Effector memory CD4-positive, alpha-beta T cell (primary cell): ENCODE data around the gene ALMS1.
"Not testable (repeated sequence)": the region's sequence is repeated elsewhere in the genome, so short reads cannot be mapped to it uniquely, and the experiment has no call there.

ENCODE experiments used
- DNase-seq, 3 donors: peaks; one replicate each; pipeline ENCODE4 v3.0.0-alpha.2; 2020
- H3K27ac ChIP-seq: 2 replicates; pipeline ENCODE4 v1.7.0; 2013; ENCODE audit warnings: mild to moderate bottlenecking, low read length, moderate library complexity; ENCODE audit not compliant: insufficient read depth, poor library complexity, severe bottlenecking
- H3K27me3 ChIP-seq: replicated peaks from 2 replicates; pipeline ENCODE4 v1.7.0; 2013; ENCODE audit warnings: mild to moderate bottlenecking, low read length; ENCODE audit not compliant: insufficient read depth, control insufficient read depth, poor library complexity, severe bottlenecking
- H3K36me3 ChIP-seq: 2 replicates; pipeline ENCODE4 v1.7.0; 2013; ENCODE audit warnings: mild to moderate bottlenecking, low read length, moderate library complexity; ENCODE audit not compliant: control insufficient read depth, insufficient read depth
- H3K4me1 ChIP-seq: 2 replicates; pipeline ENCODE4 v1.7.0; 2013; ENCODE audit warnings: low read length, mild to moderate bottlenecking; ENCODE audit not compliant: control insufficient read depth, insufficient read depth, poor library complexity, severe bottlenecking
- H3K4me3 ChIP-seq: 2 replicates; pipeline ENCODE4 v1.7.0; 2013; ENCODE audit warnings: low read length, low read depth, mild to moderate bottlenecking; ENCODE audit not compliant: insufficient read depth, poor library complexity, severe bottlenecking
- H3K9me3 ChIP-seq: 2 replicates; pipeline ENCODE4 v1.7.0; 2013; ENCODE audit warnings: mild to moderate bottlenecking, low read length, moderate library complexity; ENCODE audit not compliant: control insufficient read depth

Gene ALMS1

DNA sequence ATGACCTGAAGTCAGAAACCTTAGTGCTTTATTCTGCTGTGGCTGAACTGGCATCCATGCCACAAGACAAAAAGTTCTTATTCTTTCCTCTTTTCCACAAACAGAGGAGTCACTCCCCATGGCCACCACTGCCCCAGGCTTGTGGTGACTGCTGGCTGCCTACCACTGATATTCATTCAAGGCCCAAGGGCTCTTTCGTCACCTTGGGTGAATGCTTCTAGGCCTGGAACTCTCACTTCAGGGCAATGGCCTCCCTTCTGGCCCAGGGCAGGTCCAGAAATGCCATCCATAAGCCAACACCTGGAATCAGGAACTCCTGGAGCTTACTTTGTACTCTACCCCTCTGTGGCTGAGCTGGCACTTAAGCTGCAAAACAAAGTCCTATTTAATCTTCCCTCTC is 146.7 kb downstream of the ALMS1 start:
- Histone ChIP-seq H3K4me3 (no peak overlapping the region), H3K9me3 (no peaks in the 10 kb centered on the region), H3K27ac (no peak overlapping the region), H3K36me3 (peaks cover 30% of the 10 kb centered on the region), H3K27me3 (no peaks in the 10 kb centered on the region), H3K4me1 (no peaks in the 10 kb centered on the region)
- DNase-seq: no peak

DNA sequence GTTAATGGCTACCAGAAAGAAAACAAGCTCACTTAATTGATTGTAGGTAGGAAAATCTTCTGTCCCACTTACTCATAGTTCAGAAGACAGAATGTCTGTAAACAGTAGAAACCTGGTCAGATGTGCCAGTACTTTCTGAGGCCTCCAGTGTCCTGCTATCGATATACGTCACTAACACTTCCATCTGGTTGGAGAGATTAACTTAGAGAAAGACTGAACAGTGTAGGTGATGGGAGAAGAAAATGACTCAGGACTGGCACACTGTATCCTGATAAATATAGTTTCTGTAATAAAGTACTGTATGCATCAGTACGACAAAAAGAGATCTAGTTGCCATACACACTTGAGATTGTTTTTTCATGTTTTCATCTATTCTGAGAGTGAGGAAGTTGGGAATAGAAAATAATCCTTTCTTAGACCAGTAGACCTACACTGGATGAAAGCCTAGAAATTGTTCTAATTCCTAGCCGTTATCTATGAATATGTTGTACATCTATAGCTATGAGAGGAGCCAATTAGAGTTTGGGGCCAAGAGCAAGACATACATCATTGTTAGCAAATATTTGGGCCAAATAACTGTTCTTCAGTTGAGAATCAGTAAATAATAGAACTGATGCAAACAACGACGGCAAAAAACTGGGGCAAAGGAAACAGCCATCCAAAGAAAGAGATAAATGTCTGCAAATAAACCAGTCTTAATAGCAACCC is 150.7 kb downstream of the ALMS1 start:
- peaks cover 26% of the 10 kb centered on the region for H3K36me3 ChIP-seq
- no peaks in the 10 kb centered on the region for H3K4me1 ChIP-seq
- H3K27ac ChIP-seq: no peak overlapping the region
- H3K9me3 ChIP-seq: no peaks in the 10 kb centered on the region
- no peak for DNase-seq
- no peaks in the 10 kb centered on the region for H3K27me3 ChIP-seq
- H3K4me3 ChIP-seq: no peak overlapping the region

DNA sequence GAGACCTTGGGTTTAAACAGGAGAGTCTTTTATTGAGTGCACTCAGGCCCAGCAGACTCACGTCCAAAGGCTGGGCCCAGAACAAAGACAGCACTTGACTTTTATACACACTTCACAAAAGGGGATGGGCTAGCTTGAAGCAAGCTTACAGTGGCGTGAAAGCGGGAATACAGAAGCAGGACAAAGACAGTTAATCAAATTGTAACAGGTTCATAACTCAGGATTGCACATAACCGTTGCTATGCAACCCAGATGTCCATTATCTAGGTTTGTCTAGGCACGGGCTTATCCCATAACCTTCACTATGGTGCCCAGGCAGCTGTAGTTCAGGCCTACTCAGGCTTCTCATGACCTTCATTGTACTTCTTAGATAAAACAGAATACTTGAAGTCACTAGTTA is 175.2 kb downstream of the ALMS1 start:
- H3K4me1 ChIP-seq, H3K27ac ChIP-seq, H3K4me3 ChIP-seq, H3K27me3 ChIP-seq, DNase-seq, H3K36me3 ChIP-seq, H3K9me3 ChIP-seq: not testable (repeated sequence)

DNA sequence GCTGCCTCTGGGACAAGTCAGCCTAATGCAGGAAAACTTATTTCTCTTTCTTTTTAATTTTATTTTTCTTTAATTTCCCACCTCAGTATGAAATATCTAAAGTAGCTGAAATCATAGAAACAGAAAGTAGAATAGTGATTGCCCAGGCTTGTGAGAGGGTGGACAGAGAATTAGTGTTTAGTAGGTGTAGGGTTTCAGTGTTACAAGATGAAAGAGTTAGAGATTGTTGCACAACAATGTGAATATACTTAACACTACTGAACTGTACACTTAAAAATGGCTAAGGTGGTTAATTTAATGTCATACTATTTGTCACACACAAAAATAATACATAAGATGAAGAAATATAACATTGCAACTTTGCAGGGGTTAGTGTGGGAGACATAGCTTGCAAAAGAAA is 175.8 kb downstream of the ALMS1 start:
- H3K27me3 ChIP-seq: no peaks in the 10 kb centered on the region
- peaks cover 9% of the 10 kb centered on the region for H3K36me3 ChIP-seq
- H3K4me3 ChIP-seq: no peak overlapping the region
- no peak for DNase-seq
- no peaks in the 10 kb centered on the region for H3K4me1 ChIP-seq
- H3K27ac ChIP-seq: no peak overlapping the region
- H3K9me3 ChIP-seq: no peaks in the 10 kb centered on the region

DNA sequence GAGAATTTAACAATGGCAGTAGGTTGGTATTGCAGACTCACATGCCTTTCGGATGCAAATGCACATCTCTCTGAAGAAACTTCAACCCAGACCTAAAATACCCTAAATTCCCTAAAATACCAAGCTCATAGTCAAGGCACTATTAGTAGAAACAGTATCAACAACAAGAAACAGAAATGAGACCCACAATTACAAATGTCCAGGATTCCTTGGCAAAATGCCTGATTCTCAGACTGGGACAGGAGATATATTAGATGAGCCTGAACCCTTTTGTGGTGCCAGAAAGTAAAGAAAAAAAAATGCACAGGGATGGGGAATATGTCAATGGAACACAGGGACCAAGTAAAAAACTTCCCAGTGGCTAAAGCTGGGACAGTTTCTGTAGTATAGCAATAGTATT is 179.3 kb downstream of the ALMS1 start:
- H3K4me3 ChIP-seq: no peak overlapping the region
- H3K36me3 ChIP-seq: peaks cover 6% of the 10 kb centered on the region
- H3K9me3 ChIP-seq: no peaks in the 10 kb centered on the region
- DNase-seq: no peak
- no peaks in the 10 kb centered on the region for H3K4me1 ChIP-seq
- H3K27me3 ChIP-seq: no peaks in the 10 kb centered on the region
- H3K27ac ChIP-seq: no peak overlapping the region

DNA sequence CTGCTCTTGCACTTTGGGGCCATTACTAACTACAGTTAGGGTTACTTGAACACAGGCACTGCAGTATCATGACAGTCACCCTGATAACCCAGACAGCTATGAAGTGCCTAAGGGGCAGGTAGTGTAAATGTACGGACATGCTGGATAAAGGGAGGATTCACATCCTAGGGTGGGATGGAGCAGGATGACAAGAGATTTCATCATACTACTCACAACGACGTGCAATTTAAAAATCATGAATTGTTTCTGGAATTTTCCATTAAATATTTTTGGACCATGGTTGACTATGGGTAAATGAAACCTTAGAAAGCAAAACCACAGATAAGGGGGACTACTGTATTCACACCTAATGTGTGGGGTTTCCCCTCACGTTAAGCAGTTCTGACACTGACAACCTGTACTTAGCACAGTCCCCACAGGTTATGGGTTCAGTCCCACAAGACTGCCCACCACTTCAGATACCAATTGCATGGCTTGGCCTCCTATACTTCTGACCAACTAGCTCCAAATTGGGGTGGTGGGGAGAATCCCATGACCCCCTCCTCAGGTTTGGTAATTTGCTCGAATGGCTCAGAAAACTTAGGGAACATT is 180.7 kb downstream of the ALMS1 start:
- Histone ChIP-seq H3K9me3 (no peaks in the 10 kb centered on the region), H3K36me3 (no peaks in the 10 kb centered on the region), H3K4me1 (no peaks in the 10 kb centered on the region), H3K27ac (no peak overlapping the region), H3K4me3 (no peak overlapping the region), H3K27me3 (no peaks in the 10 kb centered on the region)
- DNase-seq: no peak

DNA sequence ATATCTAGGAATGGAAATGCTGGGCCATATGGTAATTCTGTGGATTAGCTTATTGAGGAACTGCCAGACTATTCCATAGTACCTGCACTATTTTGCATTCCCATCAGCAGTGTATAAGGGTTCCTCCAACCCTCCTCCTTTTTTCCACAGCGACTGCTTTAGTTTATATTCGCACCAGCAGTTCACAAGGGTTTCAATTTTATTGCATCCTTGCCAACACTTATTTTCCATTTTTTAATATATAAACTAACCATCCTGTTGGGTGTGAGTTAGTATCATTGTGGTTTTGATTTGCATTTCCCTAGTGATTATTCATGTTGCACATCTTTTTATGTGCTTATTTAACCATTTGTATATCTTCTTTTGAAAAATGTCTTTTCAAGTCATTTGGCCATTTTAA is 189.6 kb downstream of the ALMS1 start:
- no peaks in the 10 kb centered on the region for H3K27me3 ChIP-seq
- H3K4me3 ChIP-seq: no peak overlapping the region
- H3K9me3 ChIP-seq: no peaks in the 10 kb centered on the region
- no peak overlapping the region for H3K27ac ChIP-seq
- no peaks in the 10 kb centered on the region for H3K4me1 ChIP-seq
- DNase-seq: no peak
- no peaks in the 10 kb centered on the region for H3K36me3 ChIP-seq

DNA sequence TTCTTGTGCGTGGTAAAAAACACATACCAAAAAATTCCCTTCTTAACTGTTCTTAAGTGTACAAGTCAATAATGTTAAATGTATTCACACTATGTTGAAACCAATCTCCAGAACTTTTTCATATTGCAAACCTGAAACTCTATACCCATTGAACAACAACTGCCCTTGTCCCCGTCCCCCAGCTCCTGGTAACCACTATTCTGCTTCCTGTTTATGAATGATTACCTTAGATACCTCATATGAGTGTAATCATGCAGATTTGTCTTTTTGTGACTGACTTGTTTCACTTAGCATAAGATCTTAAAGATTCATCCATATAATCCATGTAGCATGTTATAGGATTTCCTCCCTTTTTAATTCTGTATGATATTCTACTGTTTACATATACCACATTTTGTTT is 196.7 kb downstream of the ALMS1 start:
- no peak overlapping the region for H3K27ac ChIP-seq
- no peak overlapping the region for H3K4me3 ChIP-seq
- H3K27me3 ChIP-seq: no peaks in the 10 kb centered on the region
- H3K36me3 ChIP-seq: no peaks in the 10 kb centered on the region
- no peak for DNase-seq
- no peaks in the 10 kb centered on the region for H3K4me1 ChIP-seq
- H3K9me3 ChIP-seq: no peaks in the 10 kb centered on the region

DNA sequence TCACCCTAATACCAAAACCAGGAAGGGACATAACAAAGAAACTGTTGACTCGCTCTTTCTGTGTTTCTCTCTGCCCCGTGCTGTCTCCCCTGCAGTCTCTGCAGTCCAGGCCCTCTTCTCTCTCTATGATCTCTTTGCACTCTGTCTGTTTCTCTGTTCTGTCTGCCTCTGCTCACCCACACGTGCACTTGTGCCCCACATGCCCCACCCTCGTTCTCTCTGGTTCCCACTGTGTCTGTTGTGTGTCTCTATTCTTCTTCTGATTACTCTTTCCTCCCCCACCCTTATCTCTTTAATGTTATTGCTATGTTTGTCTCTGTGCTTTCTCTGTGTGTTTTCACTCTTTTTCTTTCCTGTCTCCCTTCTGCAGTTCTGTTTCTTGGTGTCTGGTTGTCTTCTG is 202.5 kb downstream of the ALMS1 start:
- Histone ChIP-seq H3K36me3 (no peaks in the 10 kb centered on the region), H3K9me3 (no peaks in the 10 kb centered on the region), H3K4me3 (no peak overlapping the region), H3K4me1 (no peaks in the 10 kb centered on the region), H3K27ac (no peak overlapping the region), H3K27me3 (no peaks in the 10 kb centered on the region)
- no peak for DNase-seq

DNA sequence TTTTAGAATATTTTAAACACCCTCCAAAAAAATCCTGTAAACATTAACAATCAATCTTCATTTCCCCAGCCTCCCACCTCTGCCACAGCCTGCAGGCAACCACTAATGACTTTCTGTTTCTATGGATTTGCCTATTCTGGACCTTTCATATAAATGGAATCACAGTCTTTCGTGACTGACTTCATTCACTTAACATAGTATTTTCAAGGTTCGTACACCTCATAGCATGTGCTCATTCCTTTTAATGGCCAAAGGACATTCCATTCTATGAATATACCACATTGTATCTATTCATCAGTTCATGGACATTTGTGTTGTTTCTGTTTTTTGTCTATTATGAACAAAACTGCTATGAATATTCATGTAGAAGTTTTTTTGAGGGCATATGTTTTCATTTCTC is 208.0 kb downstream of the ALMS1 start:
- no peak overlapping the region for H3K27ac ChIP-seq
- no peaks in the 10 kb centered on the region for H3K27me3 ChIP-seq
- DNase-seq: no peak
- H3K4me3 ChIP-seq: no peak overlapping the region
- no peaks in the 10 kb centered on the region for H3K36me3 ChIP-seq
- H3K4me1 ChIP-seq: no peaks in the 10 kb centered on the region
- no peaks in the 10 kb centered on the region for H3K9me3 ChIP-seq
